Stimulated activated naive CD8-positive, alpha-beta T cell treated with anti-CD3 and anti-CD28 coated beads, Interleukin-15, amount 100 ng/mL, for 72 hours (primary cell): Measurements from ENCODE around the gene BRI3.

Experiments used
- ATAC-seq: fragments of 150-1000 bp; cut with Tn5 transposase; 2 replicates; pipeline ENCODE4 v1.10.0; 2021; ENCODE audit warnings: mild to moderate bottlenecking, moderate library complexity
- DNase-seq, 2 donors: peaks; one replicate each; pipeline ENCODE4 v3.0.0; 2021 to 2022
- H3K27ac Mint-ChIP-seq, 2 donors: one replicate each; pipeline ENCODE4 v1.8.0; 2022; ENCODE audit warnings: mild to moderate bottlenecking in 2 of 2, mixed read lengths in 2 of 2, moderate library complexity in 2 of 2
- H3K27me3 Mint-ChIP-seq: one replicate; pipeline ENCODE4 v1.8.0; 2022; ENCODE audit warnings: mixed read lengths
- H3K4me1 Mint-ChIP-seq: one replicate; pipeline ENCODE4 v1.8.0; 2022; ENCODE audit warnings: mild to moderate bottlenecking, mixed read lengths
- H3K4me3 Mint-ChIP-seq, 2 donors: one replicate each; pipeline ENCODE4 v1.8.0; 2022; ENCODE audit warnings: mild to moderate bottlenecking in 2 of 2, mixed read lengths in 2 of 2, moderate library complexity in 1 of 2
- H3K9me3 Mint-ChIP-seq, 2 donors: one replicate each; pipeline ENCODE4 v1.8.0; 2022; ENCODE audit warnings: mixed read lengths in 2 of 2

Gene BRI3

GRCh38 chr7:98280791-98281756, at the start of gene BRI3:
BRI3 (plus strand) TSS chr7:98281686; CDS start chr7:98281796, 110 bp downstream.
- Mint-ChIP-seq H3K27me3 (no peaks in the 10 kb centered on the region), H3K9me3 (no peaks in the 10 kb centered on the region), H3K4me1 (peaks cover 32% of the 10 kb centered on the region), H3K27ac (peak within 1 kb of the TSS; percentile 78 to 90), H3K4me3 (peak within 1 kb of the TSS; percentile 87 to 91)
- ATAC-seq (peak; percentile 83), DNase-seq (peak; percentile 80)

- peaks cover 5% of the 10 kb centered on the region for H3K4me1 Mint-ChIP-seq
- no peak for ATAC-seq
- no peaks in the 10 kb centered on the region for H3K9me3 Mint-ChIP-seq
- H3K4me3 Mint-ChIP-seq, result no peak overlapping the region
- no peak for DNase-seq
- H3K27ac Mint-ChIP-seq, result no peak overlapping the region
- no peaks in the 10 kb centered on the region for H3K27me3 Mint-ChIP-seq
These were observed 49.3 kb upstream of the BRI3 start for GRCh38 chr7:98232263-98232585.

GRCh38 chr7:98232799-98233198, 48.7 kb upstream of the BRI3 start:
- no peak for ATAC-seq
- peak overlapping the region in 1 of 2 donors; percentile 52 for H3K27ac Mint-ChIP-seq
- H3K4me3 Mint-ChIP-seq, result no peak overlapping the region
- H3K27me3 Mint-ChIP-seq, result no peaks in the 10 kb centered on the region
- DNase-seq, result no peak
- peaks cover 5% of the 10 kb centered on the region for H3K4me1 Mint-ChIP-seq
- H3K9me3 Mint-ChIP-seq, result no peaks in the 10 kb centered on the region

- peak overlapping the region in 1 of 2 donors; percentile 52 for H3K27ac Mint-ChIP-seq
- H3K9me3 Mint-ChIP-seq, result no peaks in the 10 kb centered on the region
- H3K27me3 Mint-ChIP-seq, result no peaks in the 10 kb centered on the region
- no peak for DNase-seq
- no peak for ATAC-seq
- no peak overlapping the region for H3K4me3 Mint-ChIP-seq
- H3K4me1 Mint-ChIP-seq, result no peaks in the 10 kb centered on the region
These were observed 48.0 kb upstream of the BRI3 start for GRCh38 chr7:98233219-98234070.

- Mint-ChIP-seq H3K27ac (no peak overlapping the region), H3K4me3 (no peak overlapping the region), H3K27me3 (no peaks in the 10 kb centered on the region), H3K9me3 (no peaks in the 10 kb centered on the region), H3K4me1 (no peaks in the 10 kb centered on the region)
- no peak for ATAC-seq
- DNase-seq, result no peak
These were observed 46.9 kb upstream of the BRI3 start for GRCh38 chr7:98234429-98235147.

- DNase-seq (no peak), ATAC-seq (no peak)
- Mint-ChIP-seq H3K4me1 (no peaks in the 10 kb centered on the region), H3K27ac (no peak overlapping the region), H3K27me3 (no peaks in the 10 kb centered on the region), H3K9me3 (no peaks in the 10 kb centered on the region), H3K4me3 (no peak overlapping the region)
These were observed 45.6 kb upstream of the BRI3 start for GRCh38 chr7:98235901-98236300.

- Mint-ChIP-seq H3K4me3 (no peak overlapping the region), H3K27me3 (no peaks in the 10 kb centered on the region), H3K27ac (peak overlapping the region in 1 of 2 donors; percentile 74), H3K9me3 (no peaks in the 10 kb centered on the region), H3K4me1 (no peaks in the 10 kb centered on the region)
- DNase-seq (no peak), ATAC-seq (no peak)
These were observed 44.9 kb upstream of the BRI3 start for GRCh38 chr7:98236355-98237185.

- ATAC-seq, result no peak
- H3K4me3 Mint-ChIP-seq, result no peak overlapping the region
- H3K27ac Mint-ChIP-seq, result no peak overlapping the region
- no peaks in the 10 kb centered on the region for H3K4me1 Mint-ChIP-seq
- no peaks in the 10 kb centered on the region for H3K9me3 Mint-ChIP-seq
- DNase-seq, result no peak
- no peaks in the 10 kb centered on the region for H3K27me3 Mint-ChIP-seq
These were observed 43.4 kb upstream of the BRI3 start for GRCh38 chr7:98238076-98238475.

GRCh38 chr7:98238976-98239375, 42.5 kb upstream of the BRI3 start:
- H3K27ac Mint-ChIP-seq, result peak overlapping the region in 1 of 2 donors; percentile 63
- no peaks in the 10 kb centered on the region for H3K27me3 Mint-ChIP-seq
- H3K4me1 Mint-ChIP-seq, result no peaks in the 10 kb centered on the region
- no peak overlapping the region for H3K4me3 Mint-ChIP-seq
- ATAC-seq (no peak), DNase-seq (no peak)
- no peaks in the 10 kb centered on the region for H3K9me3 Mint-ChIP-seq

- no peak overlapping the region for H3K4me3 Mint-ChIP-seq
- no peaks in the 10 kb centered on the region for H3K4me1 Mint-ChIP-seq
- no peaks in the 10 kb centered on the region for H3K9me3 Mint-ChIP-seq
- H3K27ac Mint-ChIP-seq, result peak overlapping the region in 1 of 2 donors; percentile 94
- DNase-seq (peak; percentile 24 to 28), ATAC-seq (peak; percentile 24)
- H3K27me3 Mint-ChIP-seq, result no peaks in the 10 kb centered on the region
These were observed 40.4 kb upstream of the BRI3 start for GRCh38 chr7:98240961-98241673.

GRCh38 chr7:98241674-98242241, 39.7 kb upstream of the BRI3 start:
- DNase-seq (no peak), ATAC-seq (no peak)
- H3K27ac Mint-ChIP-seq, result no peak overlapping the region
- no peaks in the 10 kb centered on the region for H3K9me3 Mint-ChIP-seq
- no peaks in the 10 kb centered on the region for H3K4me1 Mint-ChIP-seq
- H3K27me3 Mint-ChIP-seq, result no peaks in the 10 kb centered on the region
- no peak overlapping the region for H3K4me3 Mint-ChIP-seq

- no peaks in the 10 kb centered on the region for H3K9me3 Mint-ChIP-seq
- DNase-seq (no peak), ATAC-seq (peak; percentile 8)
- peaks cover under 1% of the 10 kb centered on the region for H3K4me1 Mint-ChIP-seq
- no peaks in the 10 kb centered on the region for H3K27me3 Mint-ChIP-seq
- H3K4me3 Mint-ChIP-seq, result no peak overlapping the region
- no peak overlapping the region for H3K27ac Mint-ChIP-seq
These were observed 39.1 kb upstream of the BRI3 start for GRCh38 chr7:98242342-98242741.

GRCh38 chr7:98242934-98243333, 38.6 kb upstream of the BRI3 start:
- Mint-ChIP-seq H3K9me3 (no peaks in the 10 kb centered on the region), H3K4me1 (peaks cover 7% of the 10 kb centered on the region), H3K27me3 (no peaks in the 10 kb centered on the region), H3K27ac (peak overlapping the region; percentile 57 to 71), H3K4me3 (no peak overlapping the region)
- DNase-seq, result no peak
- peak; percentile 10 for ATAC-seq

- Mint-ChIP-seq H3K9me3 (no peaks in the 10 kb centered on the region), H3K27me3 (no peaks in the 10 kb centered on the region), H3K4me3 (no peak overlapping the region), H3K27ac (no peak overlapping the region), H3K4me1 (peaks cover 23% of the 10 kb centered on the region)
- ATAC-seq (no peak), DNase-seq (no peak)
These were observed 36.6 kb upstream of the BRI3 start for GRCh38 chr7:98244871-98245270.
